Hepatocyte (in vitro differentiated cells): Measurements from ENCODE around the gene SHFL. TPM values are rescaled to one million over a fixed set of nuclear protein-coding genes. Genes with fewer than 3 reads are reported as not detected.
A peak's percentile ranks its signal among the peaks of the same experiment; 100 is the strongest.

Experiments
- DNase-seq: peaks from one replicate; pipeline ENCODE4 v3.0.0-alpha.2; 2016; ENCODE audit warnings: low spot score
- H2AFZ ChIP-seq: fragments of 200-600 bp; sonication (generic); 2 replicates; pipeline ENCODE4 v1.6.0; 2016; ENCODE audit warnings: antibody characterized with exemption, mild to moderate bottlenecking
- H3K27ac ChIP-seq: fragments of 200-600 bp; sonication (generic); 2 replicates; pipeline ENCODE4 v1.5.1; 2016; ENCODE audit warnings: mild to moderate bottlenecking
- H3K27me3 ChIP-seq: fragments of 200-600 bp; sonication (generic); 2 replicates; pipeline ENCODE4 v1.6.1; 2016
- H3K36me3 ChIP-seq: fragments of 200-600 bp; sonication (generic); replicated peaks from 2 replicates; pipeline ENCODE4 v1.5.1; 2016; ENCODE audit warnings: low read depth; ENCODE audit not compliant: insufficient read depth
- H3K4me1 ChIP-seq: fragments of 200-600 bp; sonication (generic); 2 replicates; pipeline ENCODE4 v1.5.1; 2016; ENCODE audit warnings: mild to moderate bottlenecking, moderate library complexity; ENCODE audit not compliant: insufficient read depth
- H3K4me2 ChIP-seq: fragments of 200-600 bp; sonication (generic); 2 replicates; pipeline ENCODE4 v1.6.0; 2016
- H3K4me3 ChIP-seq: fragments of 200-600 bp; sonication (generic); 2 replicates; pipeline ENCODE4 v1.5.1; 2016; ENCODE audit warnings: mild to moderate bottlenecking
- H3K79me2 ChIP-seq: fragments of 200-600 bp; sonication (generic); 2 replicates; pipeline ENCODE4 v1.6.0; 2017; ENCODE audit warnings: mild to moderate bottlenecking
- H3K9me2 ChIP-seq: fragments of 200-600 bp; sonication (generic); replicated peaks from 2 replicates; pipeline ENCODE4 v1.6.0; 2017; ENCODE audit warnings: mild to moderate bottlenecking; ENCODE audit not compliant: insufficient read depth
- H3K9me3 ChIP-seq: fragments of 200-600 bp; sonication (generic); 2 replicates; pipeline ENCODE4 v1.5.1; 2016; ENCODE audit warnings: low read depth, mild to moderate bottlenecking
- H4K20me1 ChIP-seq: fragments of 200-600 bp; sonication (generic); 2 replicates; pipeline ENCODE4 v1.6.0; 2016; ENCODE audit warnings: mild to moderate bottlenecking; ENCODE audit not compliant: insufficient read depth, poor library complexity, severe bottlenecking
- EZH2 ChIP-seq: fragments of 200-600 bp; sonication (generic); IDR thresholded peaks from 2 replicates; pipeline ENCODE4 v1.6.1; 2016; ENCODE audit warnings: antibody characterized with exemption, mild to moderate bottlenecking, borderline replicate concordance
- EZH2phosphoT487 ChIP-seq: fragments of 200-600 bp; sonication (generic); IDR thresholded peaks from one replicate; pipeline ENCODE4 v1.6.1; 2018; ENCODE audit warnings: antibody characterized with exemption, mild to moderate bottlenecking, low read depth, moderate library complexity; ENCODE audit not compliant: unreplicated experiment, severe bottlenecking
- WGBS: methylation state at CpG from one replicate; pipeline ENCODE4 v1.1.6; 2016; ENCODE audit warnings: low lambda C conversion rate; ENCODE audit errors: missing lambda C conversion rate; 5-methylcytosine and 5-hydroxymethylcytosine counted together
- polyA plus RNA-seq: library from polyadenylated mRNA; unstranded; fragments of >200 nt; fragmentation: Nextera tagmentation; extraction: Ambion mirVana; gene quantifications from 2 replicates; pipeline ENCODE4 v1.2.1, GENCODE V29; 2016
- total RNA-seq: library from RNA; depleted of rRNA; stranded (reverse); fragments of >200 nt; gene quantifications from 2 replicates; pipeline ENCODE4 v1.2.3, GENCODE V29; 2014
- TF ChIP-seq, protein P1 (sequence below): fragments of 200-600 bp; sonication (generic); IDR thresholded peaks from 2 replicates; pipeline ENCODE4 v1.5.1; 2016; ENCODE audit warnings: antibody characterized with exemption, mild to moderate bottlenecking; ENCODE audit not compliant: poor library complexity

The SHFL gene
- total and polyA plus RNA-seq, 2 experiments from 2014 or later, result 26.0 to 48.7 TPM

DNA sequence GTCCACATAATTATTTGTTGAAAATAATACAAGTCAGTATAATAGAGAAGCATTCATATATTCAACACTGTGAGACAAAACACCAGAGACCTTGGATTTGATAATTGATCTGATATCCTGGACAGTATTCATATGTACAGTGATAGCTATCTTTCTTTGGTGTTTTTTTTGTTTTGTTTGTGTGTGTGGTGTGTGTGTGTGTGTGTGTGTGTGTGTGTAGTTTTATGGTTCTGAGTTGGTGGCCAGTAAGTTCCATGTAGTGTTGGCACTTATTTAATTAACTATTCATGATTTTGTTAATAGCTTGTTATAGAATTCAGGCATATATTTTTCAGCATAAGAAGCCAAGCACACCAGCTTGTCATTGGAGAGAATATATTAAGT lies 18.0 kb downstream of the SHFL start:
- Histone ChIP-seq H3K4me3 (no peak overlapping the region), H3K4me2 (no peak overlapping the region), H4K20me1 (no peaks in the 10 kb centered on the region), H3K79me2 (peaks cover 21% of the 10 kb centered on the region), H3K4me1 (peaks cover 7% of the 10 kb centered on the region), H2AFZ (no peak overlapping the region), H3K36me3 (no peaks in the 10 kb centered on the region), H3K9me3 (no peaks in the 10 kb centered on the region), H3K27ac (no peak overlapping the region), H3K9me2 (no peaks in the 10 kb centered on the region), H3K27me3 (no peaks in the 10 kb centered on the region)
- TF ChIP-seq EZH2, result no peak
- TF ChIP-seq, protein P1, sequence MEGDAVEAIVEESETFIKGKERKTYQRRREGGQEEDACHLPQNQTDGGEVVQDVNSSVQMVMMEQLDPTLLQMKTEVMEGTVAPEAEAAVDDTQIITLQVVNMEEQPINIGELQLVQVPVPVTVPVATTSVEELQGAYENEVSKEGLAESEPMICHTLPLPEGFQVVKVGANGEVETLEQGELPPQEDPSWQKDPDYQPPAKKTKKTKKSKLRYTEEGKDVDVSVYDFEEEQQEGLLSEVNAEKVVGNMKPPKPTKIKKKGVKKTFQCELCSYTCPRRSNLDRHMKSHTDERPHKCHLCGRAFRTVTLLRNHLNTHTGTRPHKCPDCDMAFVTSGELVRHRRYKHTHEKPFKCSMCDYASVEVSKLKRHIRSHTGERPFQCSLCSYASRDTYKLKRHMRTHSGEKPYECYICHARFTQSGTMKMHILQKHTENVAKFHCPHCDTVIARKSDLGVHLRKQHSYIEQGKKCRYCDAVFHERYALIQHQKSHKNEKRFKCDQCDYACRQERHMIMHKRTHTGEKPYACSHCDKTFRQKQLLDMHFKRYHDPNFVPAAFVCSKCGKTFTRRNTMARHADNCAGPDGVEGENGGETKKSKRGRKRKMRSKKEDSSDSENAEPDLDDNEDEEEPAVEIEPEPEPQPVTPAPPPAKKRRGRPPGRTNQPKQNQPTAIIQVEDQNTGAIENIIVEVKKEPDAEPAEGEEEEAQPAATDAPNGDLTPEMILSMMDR, result no peak
- no peak for TF ChIP-seq EZH2phosphoT487
- no peak for DNase-seq

DNA sequence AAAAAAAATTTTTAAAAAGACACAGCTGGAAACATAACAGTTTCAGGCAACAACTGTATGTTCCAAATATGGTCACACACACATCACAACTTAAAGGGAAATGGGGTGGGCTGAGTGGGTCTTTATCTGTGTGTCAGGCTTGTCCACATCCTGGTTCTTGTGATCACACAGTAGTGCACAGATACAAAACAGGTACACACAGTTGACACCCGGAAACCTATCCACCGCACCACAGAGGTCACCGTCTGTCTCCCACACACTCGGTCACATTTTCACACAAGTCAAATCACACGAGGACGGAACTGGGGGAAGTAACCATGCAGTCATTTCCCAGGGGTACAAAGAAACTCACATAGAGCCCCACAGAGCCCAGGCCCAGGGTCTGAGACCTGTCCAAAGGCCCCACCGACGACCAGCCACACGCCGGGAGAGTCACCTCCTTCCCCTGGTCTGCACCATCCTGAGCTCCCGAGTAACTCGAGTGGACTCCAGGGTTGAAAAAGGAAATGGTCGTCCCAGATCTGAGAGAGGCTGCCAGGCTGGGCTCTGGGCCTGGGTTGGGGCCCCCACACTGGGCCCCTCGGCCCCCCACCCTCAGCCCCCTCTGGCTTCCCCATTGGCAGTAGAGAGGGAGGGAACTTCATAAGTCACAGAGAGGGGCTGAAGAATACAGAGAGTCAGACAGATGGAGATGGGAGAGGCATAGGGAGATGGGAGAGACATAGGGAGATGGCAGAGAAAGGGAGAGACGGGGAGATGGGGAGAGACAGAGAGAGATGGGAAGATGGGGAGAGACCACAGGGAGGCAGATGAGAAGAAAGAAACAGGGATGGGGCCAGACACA lies 18.8 kb downstream of the SHFL start:
- Histone ChIP-seq H2AFZ (no peak overlapping the region), H3K27me3 (no peaks in the 10 kb centered on the region), H3K4me2 (no peak overlapping the region), H3K4me1 (peaks cover 7% of the 10 kb centered on the region), H4K20me1 (no peaks in the 10 kb centered on the region), H3K27ac (no peak overlapping the region), H3K9me3 (no peaks in the 10 kb centered on the region), H3K4me3 (no peak overlapping the region), H3K9me2 (no peaks in the 10 kb centered on the region), H3K36me3 (no peaks in the 10 kb centered on the region), H3K79me2 (peaks cover 21% of the 10 kb centered on the region)
- WGBS, result 72% methylated on average over 13 of the region's 15 CpGs
- DNase-seq, result no peak
- TF ChIP-seq EZH2 (no peak), EZH2phosphoT487 (no peak)
- TF ChIP-seq, protein P1, result no peak

DNA sequence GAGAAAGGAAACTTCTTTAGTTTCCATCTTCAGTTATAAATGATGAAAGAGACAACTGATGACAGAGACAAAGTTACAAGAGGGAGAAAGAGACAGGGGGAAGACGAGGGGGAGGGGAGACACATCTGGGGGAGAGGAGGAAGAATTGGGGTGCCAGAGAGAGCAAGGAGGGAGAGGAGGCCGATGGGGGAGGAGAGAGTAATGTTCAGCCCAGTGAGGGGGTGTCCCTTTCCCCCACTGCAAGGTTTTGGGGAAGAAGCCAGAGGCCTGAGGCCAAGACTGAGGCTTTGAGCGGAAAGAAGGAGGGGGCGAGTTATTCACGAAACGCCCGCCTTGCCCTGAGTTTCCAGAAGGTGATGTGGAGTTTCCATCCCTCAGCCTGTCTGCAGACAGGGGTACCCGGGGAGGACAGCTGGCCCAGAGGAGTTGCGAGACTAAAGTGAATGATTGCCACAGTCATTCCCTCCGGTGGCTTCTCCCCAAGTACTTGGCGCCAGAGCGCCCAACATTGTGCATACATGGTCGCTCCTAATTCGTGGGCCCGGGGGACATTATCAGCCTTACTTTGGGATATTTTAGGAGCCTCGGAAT lies 19.5 kb downstream of the SHFL start:
- Histone ChIP-seq H3K4me3 (no peak overlapping the region), H3K4me2 (peak overlapping the region; percentile 49), H3K27ac (no peak overlapping the region), H2AFZ (no peak overlapping the region), H3K27me3 (no peaks in the 10 kb centered on the region), H3K36me3 (no peaks in the 10 kb centered on the region), H3K4me1 (peaks cover 7% of the 10 kb centered on the region), H4K20me1 (no peaks in the 10 kb centered on the region), H3K9me3 (no peaks in the 10 kb centered on the region), H3K9me2 (no peaks in the 10 kb centered on the region), H3K79me2 (peaks cover 21% of the 10 kb centered on the region)
- WGBS, result 66% methylated on average over 15 of the region's 16 CpGs
- DNase-seq, result no peak
- TF ChIP-seq EZH2phosphoT487, result no peak
- TF ChIP-seq, protein P1, result no peak
- TF ChIP-seq EZH2, result no peak
